Natural killer cell (primary cell): ENCODE measurements around the gene AP3M1. TPM values are rescaled to one million over a fixed set of nuclear protein-coding genes. Genes with fewer than 3 reads are reported as not detected.

Source experiments
- ATAC-seq, 3 donors: fragments of 150-1000 bp in 2 of 3; fragments of 200-7000 bp in 1 of 3; cut with Tn5 transposase; 1 replicate in 1 of 3; 2 replicates in 2 of 3; pipeline ENCODE4 v1.10.0; 2021; ENCODE audit warnings: mild to moderate bottlenecking in 2 of 3, moderate library complexity in 2 of 3
- DNase-seq, 2 donors: peaks; one replicate each; pipeline versions ENCODE4 v3.0.0 to v3.0.0-alpha.2; 2013 to 2021; ENCODE audit warnings: mixed read lengths in 1 of 2
- H3K27ac ChIP-seq: one replicate; pipeline ENCODE4 v1.5.1; 2013; ENCODE audit warnings: mild to moderate bottlenecking, low read length
- H3K27me3 ChIP-seq: one replicate; pipeline ENCODE4 v1.6.1; 2013; ENCODE audit warnings: low read length; ENCODE audit not compliant: control insufficient read depth, insufficient read depth
- H3K36me3 ChIP-seq: one replicate; pipeline ENCODE4 v1.6.1; 2013; ENCODE audit warnings: low read length; ENCODE audit not compliant: control insufficient read depth, insufficient read depth
- H3K4me1 ChIP-seq: one replicate; pipeline ENCODE4 v1.6.1; 2013; ENCODE audit warnings: low read length; ENCODE audit not compliant: control insufficient read depth, insufficient read depth
- H3K4me3 ChIP-seq: one replicate; pipeline ENCODE4 v1.5.1; 2013; ENCODE audit warnings: low read length
- H3K9me3 ChIP-seq: one replicate; pipeline ENCODE4 v1.6.1; 2013; ENCODE audit warnings: low read length; ENCODE audit not compliant: control insufficient read depth, insufficient read depth
- H3K27ac Mint-ChIP-seq, 2 donors: one replicate each; pipeline ENCODE4 v1.8.0; 2022; ENCODE audit warnings: mild to moderate bottlenecking in 2 of 2, mixed read lengths in 2 of 2, moderate library complexity in 1 of 2
- H3K27me3 Mint-ChIP-seq, 2 donors: one replicate each; pipeline ENCODE4 v1.8.0; 2022; ENCODE audit warnings: low read depth in 2 of 2, mixed read lengths in 2 of 2
- H3K36me3 Mint-ChIP-seq: one replicate; pipeline ENCODE4 v1.8.0; 2022; ENCODE audit warnings: mixed read lengths
- H3K4me1 Mint-ChIP-seq, 2 donors: one replicate each; pipeline ENCODE4 v1.8.0; 2022; ENCODE audit warnings: mixed read lengths in 2 of 2
- H3K4me3 Mint-ChIP-seq: one replicate; pipeline ENCODE4 v1.8.0; 2022; ENCODE audit warnings: mild to moderate bottlenecking, moderate library complexity, mixed read lengths
- H3K9me3 Mint-ChIP-seq, 2 donors: one replicate each; pipeline ENCODE4 v1.8.0; 2022; ENCODE audit warnings: mixed read lengths in 2 of 2
- WGBS: methylation state at CpG from one replicate; pipeline ENCODE4 v1.1.7; 2013; ENCODE audit warnings: missing lambda C conversion rate; ENCODE audit not compliant: insufficient coverage; 5-methylcytosine and 5-hydroxymethylcytosine counted together
- intact Hi-C: fragments of 100-400 bp; cut with micrococcal nuclease; formaldehyde crosslinking; loops from one replicate; pipeline ENCODE4 v1.14.2; 2022
- total RNA-seq, 4 donors: library from RNA; stranded (reverse); fragments of 120-200 nt in 1 of 4; gene quantifications; one replicate each; pipeline versions ENCODE4 v1.2.3 to v1.2.4, GENCODE V29; 2013 to 2022
- TF ChIP-seq, protein P1 (sequence below): fragments of 200-600 bp; IDR thresholded peaks from one replicate; pipeline ENCODE4 v1.8.0; 2022; ENCODE audit warnings: antibody characterized with exemption

AP3M1 gene
- total RNA-seq, 3 donors from 2014 or later (not counting 1 experiment from before 2014, with no cell fraction given) = 40.6 to 48.8 (median 41.5) TPM

DNA sequence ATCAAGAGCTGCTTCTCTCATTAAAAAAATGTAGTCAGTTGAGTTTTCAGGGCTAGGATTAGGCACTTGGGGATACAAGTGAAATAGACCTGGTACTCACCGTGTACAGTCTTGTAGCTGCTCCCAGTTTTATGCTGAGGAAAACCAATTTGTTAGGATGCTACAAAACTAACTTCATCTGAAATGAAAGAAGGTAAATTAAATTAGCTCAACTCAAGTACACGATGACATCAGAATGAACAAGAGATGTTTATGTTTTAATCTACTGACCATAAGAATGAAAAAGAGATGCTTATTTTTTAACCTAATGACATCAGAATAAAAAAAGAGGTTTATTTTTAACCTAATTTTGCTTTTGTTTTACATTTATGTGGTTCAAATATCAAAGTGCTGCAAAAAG, 73.7 kb downstream of the AP3M1 start:
- no peaks in the 10 kb centered on the region for H3K27me3 Mint-ChIP-seq
- no peak overlapping the region for H3K4me3 Mint-ChIP-seq
- Histone ChIP-seq H3K27me3 (no peaks in the 10 kb centered on the region), H3K9me3 (no peaks in the 10 kb centered on the region), H3K36me3 (peaks cover 25% of the 10 kb centered on the region), H3K4me3 (no peak overlapping the region), H3K27ac (no peak overlapping the region), H3K4me1 (peaks cover 9% of the 10 kb centered on the region)
- ATAC-seq = no peak
- H3K36me3 Mint-ChIP-seq = peaks cover 18% of the 10 kb centered on the region
- DNase-seq = no peak
- H3K9me3 Mint-ChIP-seq = no peaks in the 10 kb centered on the region
- intact Hi-C loops = loop anchor here (5.0 kb wide), 1 partner anchor 120 kb away; no protein-coding TSS in a partner anchor
- peak overlapping the region; percentile 78 to 82 for H3K27ac Mint-ChIP-seq
- TF ChIP-seq, protein P1, sequence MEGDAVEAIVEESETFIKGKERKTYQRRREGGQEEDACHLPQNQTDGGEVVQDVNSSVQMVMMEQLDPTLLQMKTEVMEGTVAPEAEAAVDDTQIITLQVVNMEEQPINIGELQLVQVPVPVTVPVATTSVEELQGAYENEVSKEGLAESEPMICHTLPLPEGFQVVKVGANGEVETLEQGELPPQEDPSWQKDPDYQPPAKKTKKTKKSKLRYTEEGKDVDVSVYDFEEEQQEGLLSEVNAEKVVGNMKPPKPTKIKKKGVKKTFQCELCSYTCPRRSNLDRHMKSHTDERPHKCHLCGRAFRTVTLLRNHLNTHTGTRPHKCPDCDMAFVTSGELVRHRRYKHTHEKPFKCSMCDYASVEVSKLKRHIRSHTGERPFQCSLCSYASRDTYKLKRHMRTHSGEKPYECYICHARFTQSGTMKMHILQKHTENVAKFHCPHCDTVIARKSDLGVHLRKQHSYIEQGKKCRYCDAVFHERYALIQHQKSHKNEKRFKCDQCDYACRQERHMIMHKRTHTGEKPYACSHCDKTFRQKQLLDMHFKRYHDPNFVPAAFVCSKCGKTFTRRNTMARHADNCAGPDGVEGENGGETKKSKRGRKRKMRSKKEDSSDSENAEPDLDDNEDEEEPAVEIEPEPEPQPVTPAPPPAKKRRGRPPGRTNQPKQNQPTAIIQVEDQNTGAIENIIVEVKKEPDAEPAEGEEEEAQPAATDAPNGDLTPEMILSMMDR = no peak
- WGBS = 100% methylated on average over 1 of the region's 2 CpGs
- H3K4me1 Mint-ChIP-seq = peaks cover 55 to 59% of the 10 kb centered on the region in 2 donors

- H3K4me1 ChIP-seq = peaks cover 9% of the 10 kb centered on the region
- intact Hi-C loops = loop anchor here (5.0 kb wide), 1 partner anchor 119 kb away; no protein-coding TSS in a partner anchor
- TF ChIP-seq, protein P1 = no peak
- Mint-ChIP-seq H3K4me3 (no peak overlapping the region), H3K27ac (peak overlapping the region; percentile 78 to 82), H3K4me1 (peaks cover 49 to 53% of the 10 kb centered on the region in 2 donors), H3K9me3 (no peaks in the 10 kb centered on the region), H3K36me3 (peaks cover 18% of the 10 kb centered on the region), H3K27me3 (no peaks in the 10 kb centered on the region)
- no peak overlapping the region for H3K4me3 ChIP-seq
- ATAC-seq = no peak
- DNase-seq = no peak
- H3K27me3 ChIP-seq = no peaks in the 10 kb centered on the region
- 91% methylated on average over 4 of the region's 5 CpGs for WGBS
- no peaks in the 10 kb centered on the region for H3K9me3 ChIP-seq
- H3K27ac ChIP-seq = no peak overlapping the region
- peaks cover 34% of the 10 kb centered on the region for H3K36me3 ChIP-seq
These were observed 74.7 kb downstream of the AP3M1 start for GRCh38 chr10:74075906-74076305.

DNA sequence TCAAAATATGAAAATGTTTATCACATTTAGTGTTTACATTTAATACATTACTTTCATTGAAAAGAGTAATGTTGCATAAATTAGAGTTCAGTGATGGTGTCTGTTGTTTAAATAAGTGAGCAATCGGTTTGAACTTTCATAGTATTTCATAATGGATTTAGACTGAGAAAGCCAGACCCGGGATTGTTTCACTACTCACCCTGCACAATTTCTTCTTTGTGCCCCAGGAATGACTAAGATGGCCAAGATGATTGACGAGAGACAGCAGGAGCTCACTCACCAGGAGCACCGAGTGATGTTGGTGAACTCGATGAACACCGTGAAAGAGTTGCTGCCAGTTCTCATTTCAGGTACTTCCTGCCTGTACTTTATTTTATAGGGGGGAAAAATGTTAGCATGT, 78.1 kb downstream of the AP3M1 start:
- Histone ChIP-seq H3K9me3 (no peaks in the 10 kb centered on the region), H3K27me3 (no peaks in the 10 kb centered on the region), H3K36me3 (peaks cover 37% of the 10 kb centered on the region), H3K27ac (no peak overlapping the region), H3K4me1 (no peaks in the 10 kb centered on the region), H3K4me3 (no peak overlapping the region)
- TF ChIP-seq, protein P1 = no peak
- 98% methylated on average over 6 of the region's 6 CpGs for WGBS
- Mint-ChIP-seq H3K27ac (no peak overlapping the region), H3K9me3 (no peaks in the 10 kb centered on the region), H3K27me3 (no peaks in the 10 kb centered on the region), H3K36me3 (peaks cover 18% of the 10 kb centered on the region), H3K4me1 (peaks cover 33 to 36% of the 10 kb centered on the region in 2 donors), H3K4me3 (no peak overlapping the region)
- DNase-seq (no peak), ATAC-seq (no peak)
- intact Hi-C loops = no loop called here

DNA sequence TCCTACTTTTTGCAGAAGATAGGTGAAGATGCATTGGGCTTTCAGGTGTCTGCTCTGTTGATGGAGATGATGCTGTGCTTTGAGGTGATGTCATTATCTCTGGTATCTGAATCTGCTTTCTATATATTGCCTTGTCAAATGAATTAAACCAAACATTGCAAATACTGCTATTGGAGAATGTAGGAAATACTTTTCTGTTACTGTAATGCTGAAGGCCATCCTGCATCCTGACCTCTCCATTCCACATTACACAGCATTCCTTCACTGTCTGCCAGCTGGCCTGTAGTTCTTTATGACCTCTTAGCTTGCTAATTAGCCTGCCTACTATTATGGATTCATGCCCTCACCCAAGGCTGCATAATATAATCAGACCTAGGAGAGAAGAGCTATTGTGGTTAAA, 79.5 kb downstream of the AP3M1 start:
- Mint-ChIP-seq H3K27ac (no peak overlapping the region), H3K4me1 (peaks cover 22 to 26% of the 10 kb centered on the region in 2 donors), H3K9me3 (no peaks in the 10 kb centered on the region), H3K36me3 (peaks cover 15% of the 10 kb centered on the region), H3K27me3 (no peaks in the 10 kb centered on the region), H3K4me3 (no peak overlapping the region)
- DNase-seq (no peak), ATAC-seq (no peak)
- H3K27me3 ChIP-seq = no peaks in the 10 kb centered on the region
- peaks cover 37% of the 10 kb centered on the region for H3K36me3 ChIP-seq
- H3K27ac ChIP-seq = no peak overlapping the region
- intact Hi-C loops = no loop called here
- no peaks in the 10 kb centered on the region for H3K9me3 ChIP-seq
- TF ChIP-seq, protein P1 = no peak
- no peaks in the 10 kb centered on the region for H3K4me1 ChIP-seq
- H3K4me3 ChIP-seq = no peak overlapping the region
